GM21576 (cell line): Measurements from ENCODE around the gene SELENOO.

Source experiments
- ATAC-seq: cut with Tn5 transposase; IDR thresholded peaks from one replicate; pipeline ENCODE4 v1.9.1; 2021; ENCODE audit warnings: mild to moderate bottlenecking, moderate library complexity; ENCODE audit not compliant: unreplicated experiment

SELENOO gene

GRCh38 chr22:50171319-50171964, 29.4 kb upstream of the SELENOO start:
- no peak for ATAC-seq

- ATAC-seq = no peak
Measured at GRCh38 chr22:50171965-50172421, 28.8 kb upstream of the SELENOO start.

DNA sequence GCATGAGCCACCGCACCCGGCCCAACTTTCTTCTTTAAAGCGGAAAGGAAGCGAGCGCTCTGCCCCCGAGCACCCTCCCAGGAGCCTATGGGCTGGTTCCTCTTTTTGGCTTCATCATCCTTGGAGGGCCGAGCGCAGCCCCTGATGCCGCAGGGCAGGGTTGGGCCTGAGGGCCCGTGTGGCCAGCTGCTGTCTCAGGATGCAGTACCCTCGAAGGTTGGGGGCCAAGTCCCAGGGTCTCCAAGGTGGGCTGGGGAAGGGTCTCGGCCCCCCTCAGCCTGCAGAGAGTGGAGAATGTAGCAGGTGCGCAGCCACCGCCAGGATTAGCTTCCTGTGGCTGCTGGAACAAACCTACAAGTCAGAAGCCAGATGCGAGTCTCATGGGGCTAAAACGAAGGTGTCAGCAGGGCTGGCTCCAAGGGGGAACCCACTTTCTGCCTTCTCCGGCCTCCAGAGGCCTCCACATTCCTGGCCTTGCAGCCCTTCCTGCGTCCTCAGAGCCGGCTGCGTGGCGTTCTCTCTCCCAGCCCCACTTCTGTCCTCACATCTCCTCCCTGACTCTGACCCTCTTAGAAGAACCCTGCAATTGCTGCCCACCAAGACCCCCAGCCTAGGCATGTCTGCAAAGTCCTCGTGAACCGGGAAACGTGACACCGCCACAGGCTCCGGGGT, 27.4 kb upstream of the SELENOO start:
- ATAC-seq = no peak

DNA sequence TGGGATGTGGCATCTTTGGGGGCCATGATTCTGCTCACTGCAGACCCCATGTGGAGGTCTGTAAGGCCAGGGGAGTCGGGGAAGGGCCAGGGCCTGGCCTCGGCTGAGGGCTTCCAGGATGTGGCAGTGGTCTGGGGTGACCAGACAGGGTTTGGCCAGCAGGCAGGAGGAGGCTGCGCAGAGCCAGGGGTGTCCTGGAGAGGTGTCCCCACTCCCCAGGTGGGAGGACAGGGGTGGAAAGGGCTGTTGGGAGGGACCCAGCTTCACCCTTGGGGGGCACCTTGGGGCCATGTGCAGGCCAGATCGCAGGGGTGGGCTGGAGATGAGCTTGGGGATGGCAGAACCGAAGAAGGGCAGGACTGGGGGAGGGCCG, 26.8 kb upstream of the SELENOO start:
- ATAC-seq = no peak

- ATAC-seq = no peak
Measured at GRCh38 chr22:50174382-50175190, 26.2 kb upstream of the SELENOO start.

- ATAC-seq = no peak
Measured at GRCh38 chr22:50175191-50175461, 25.7 kb upstream of the SELENOO start.

- no peak for ATAC-seq
Measured at GRCh38 chr22:50175921-50176849, 24.6 kb upstream of the SELENOO start.

DNA sequence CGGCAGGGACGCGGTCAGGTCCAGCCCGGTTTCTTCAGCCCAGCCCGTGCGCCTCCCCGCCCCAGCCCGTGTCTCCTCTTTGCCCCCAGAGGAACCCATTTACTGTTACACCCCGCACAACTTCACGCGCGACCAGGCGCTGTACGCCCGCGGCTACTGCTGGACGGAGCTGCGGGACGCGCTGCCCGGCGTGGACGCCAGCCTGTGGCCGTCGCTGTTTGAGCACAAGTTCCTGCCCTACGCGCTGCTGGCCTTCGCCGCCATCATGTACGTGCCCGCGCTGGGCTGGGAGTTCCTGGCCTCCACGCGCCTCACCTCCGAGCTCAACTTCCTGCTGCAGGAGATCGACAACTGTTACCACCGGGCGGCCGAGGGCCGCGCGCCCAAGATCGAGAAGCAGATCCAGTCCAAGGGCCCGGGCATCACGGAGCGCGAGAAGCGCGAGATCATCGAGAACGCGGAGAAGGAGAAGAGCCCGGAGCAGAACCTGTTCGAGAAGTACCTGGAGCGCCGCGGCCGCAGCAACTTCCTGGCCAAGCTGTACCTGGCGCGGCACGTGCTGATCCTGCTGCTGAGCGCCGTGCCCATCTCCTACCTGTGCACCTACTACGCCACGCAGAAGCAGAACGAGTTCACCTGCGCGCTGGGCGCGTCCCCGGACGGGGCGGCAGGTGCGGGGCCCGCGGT, 23.8 kb upstream of the SELENOO start:
- ATAC-seq = no peak

DNA sequence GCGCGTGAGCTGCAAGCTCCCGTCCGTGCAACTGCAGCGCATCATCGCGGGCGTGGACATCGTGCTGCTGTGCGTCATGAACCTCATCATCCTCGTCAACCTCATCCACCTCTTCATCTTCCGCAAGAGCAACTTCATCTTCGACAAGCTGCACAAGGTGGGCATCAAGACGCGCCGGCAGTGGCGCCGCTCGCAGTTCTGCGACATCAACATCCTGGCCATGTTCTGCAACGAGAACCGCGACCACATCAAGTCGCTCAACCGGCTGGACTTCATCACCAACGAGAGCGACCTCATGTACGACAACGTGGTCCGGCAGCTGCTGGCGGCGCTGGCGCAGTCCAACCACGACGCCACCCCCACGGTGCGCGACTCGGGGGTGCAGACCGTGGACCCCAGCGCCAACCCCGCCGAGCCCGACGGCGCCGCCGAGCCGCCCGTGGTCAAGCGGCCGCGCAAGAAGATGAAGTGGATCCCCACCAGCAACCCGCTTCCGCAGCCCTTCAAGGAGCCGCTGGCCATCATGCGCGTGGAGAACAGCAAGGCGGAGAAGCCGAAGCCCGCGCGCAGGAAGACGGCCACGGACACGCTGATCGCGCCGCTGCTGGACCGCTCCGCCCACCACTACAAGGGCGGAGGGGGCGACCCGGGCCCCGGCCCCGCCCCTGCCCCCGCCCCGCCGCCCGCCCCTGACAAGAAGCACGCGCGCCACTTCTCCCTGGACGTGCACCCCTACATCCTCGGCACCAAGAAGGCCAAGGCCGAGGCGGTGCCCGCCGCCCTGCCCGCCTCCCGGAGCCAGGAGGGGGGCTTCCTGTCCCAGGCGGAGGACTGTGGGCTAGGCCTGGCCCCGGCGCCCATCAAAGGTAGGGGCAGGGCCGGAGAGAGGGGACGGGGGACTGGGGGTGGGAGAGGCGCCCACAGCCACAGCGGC, 23.0 kb upstream of the SELENOO start:
- ATAC-seq = no peak

DNA sequence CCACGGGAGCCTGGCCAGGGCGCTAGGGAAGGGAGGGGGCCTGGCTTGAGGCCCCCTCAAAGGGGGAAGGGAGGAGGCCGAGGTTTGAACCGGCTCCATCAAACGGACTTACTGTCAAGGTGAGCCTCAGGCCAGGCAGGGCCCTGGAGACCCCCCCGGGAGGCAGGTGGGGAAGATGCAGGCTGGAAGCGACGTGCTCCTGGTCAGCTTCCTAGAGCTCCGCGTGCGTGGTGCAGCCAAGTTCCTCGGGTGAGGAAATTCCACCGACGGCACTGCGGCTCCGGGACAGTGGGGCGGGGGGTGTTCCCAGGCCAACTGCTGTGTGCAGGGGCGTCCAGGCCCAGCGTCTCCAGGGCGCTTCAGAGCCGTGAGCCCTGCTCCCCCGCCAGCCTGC, 22.3 kb upstream of the SELENOO start:
- ATAC-seq = no peak

- no peak for ATAC-seq
Measured at GRCh38 chr22:50178871-50179869, 21.6 kb upstream of the SELENOO start.

DNA sequence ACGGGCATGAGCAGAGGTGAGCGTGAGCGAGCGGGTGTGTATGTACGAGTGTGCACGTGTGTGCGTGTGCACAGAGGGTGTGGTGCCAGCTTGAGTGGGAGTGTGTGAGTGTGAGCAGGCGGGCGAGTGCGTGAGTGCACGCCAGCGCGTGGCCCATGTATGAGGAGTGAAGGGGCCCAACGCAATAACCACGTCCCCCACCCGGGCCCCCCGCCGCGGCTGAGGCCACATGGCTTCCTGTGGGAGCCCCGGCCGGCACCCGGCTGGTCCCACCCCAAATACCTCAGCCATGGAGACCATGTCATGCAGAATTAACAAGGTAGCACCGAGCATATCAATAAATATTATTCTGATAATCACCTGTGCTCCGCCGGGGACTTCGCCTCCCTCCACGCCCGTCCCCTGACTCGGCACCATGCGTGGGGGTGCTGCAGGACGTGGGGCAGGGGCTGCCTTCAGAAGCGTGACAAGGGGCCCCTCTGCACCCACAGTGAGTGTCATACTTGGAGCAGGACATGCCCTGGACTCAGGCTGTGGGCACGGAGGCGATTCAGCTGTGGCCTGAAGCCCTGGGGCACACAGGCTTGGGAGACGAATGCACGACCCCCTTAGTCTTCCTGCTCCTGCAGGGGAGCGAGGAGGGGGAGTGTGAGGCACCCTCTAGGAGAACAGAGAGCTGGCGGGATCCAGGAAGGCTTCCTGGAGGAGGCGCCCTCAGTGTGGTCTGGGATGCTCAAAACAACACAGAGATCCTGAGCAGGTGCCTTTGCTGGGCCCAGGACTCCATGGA, 20.7 kb upstream of the SELENOO start:
- ATAC-seq = no peak

- no peak for ATAC-seq
Measured at GRCh38 chr22:50180727-50181521, 19.9 kb upstream of the SELENOO start.

DNA sequence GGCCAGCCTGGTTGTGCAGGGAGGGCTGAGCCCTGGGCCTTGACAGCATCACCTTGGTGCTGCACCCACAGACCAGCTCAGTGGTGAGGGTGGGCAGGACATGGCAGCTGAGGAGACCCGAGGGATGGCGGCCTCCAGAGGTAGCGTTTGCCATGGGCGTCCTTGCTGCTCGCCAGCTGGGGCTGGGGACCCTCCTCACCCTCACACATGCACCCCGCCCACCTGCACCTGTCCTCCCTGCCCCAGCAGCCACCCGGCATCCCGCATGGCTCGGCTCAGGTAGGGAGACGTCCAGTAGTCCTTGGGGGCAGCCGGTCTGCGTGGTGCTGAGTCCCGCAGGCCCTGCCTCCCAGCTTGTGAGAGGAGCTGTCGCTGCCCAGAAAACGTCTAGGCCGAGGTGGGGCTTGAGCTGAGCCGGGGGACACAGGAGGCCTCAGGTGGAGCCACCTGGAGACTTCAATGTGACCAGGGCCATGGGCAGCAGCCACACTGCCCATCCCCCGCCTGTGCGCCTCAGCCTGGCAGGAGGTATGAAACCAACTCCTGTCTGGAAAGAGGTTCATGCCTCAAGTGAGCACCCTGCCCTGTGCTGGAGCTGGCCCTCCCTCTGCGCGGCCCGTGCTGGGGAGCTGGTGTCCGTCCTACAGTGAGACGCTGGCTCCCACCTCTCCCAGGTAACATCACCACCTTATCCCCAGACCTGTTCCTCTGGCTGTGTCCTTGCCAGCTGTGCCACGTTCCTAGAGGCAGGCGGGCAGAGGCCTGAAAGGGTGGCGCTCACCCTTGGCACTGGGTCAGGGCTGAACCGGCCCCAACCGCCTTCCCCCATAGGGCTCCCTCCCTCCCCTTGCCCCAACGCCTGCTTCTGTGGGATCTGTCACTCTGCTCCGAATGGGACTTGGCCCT, 18.4 kb upstream of the SELENOO start:
- no peak for ATAC-seq

DNA sequence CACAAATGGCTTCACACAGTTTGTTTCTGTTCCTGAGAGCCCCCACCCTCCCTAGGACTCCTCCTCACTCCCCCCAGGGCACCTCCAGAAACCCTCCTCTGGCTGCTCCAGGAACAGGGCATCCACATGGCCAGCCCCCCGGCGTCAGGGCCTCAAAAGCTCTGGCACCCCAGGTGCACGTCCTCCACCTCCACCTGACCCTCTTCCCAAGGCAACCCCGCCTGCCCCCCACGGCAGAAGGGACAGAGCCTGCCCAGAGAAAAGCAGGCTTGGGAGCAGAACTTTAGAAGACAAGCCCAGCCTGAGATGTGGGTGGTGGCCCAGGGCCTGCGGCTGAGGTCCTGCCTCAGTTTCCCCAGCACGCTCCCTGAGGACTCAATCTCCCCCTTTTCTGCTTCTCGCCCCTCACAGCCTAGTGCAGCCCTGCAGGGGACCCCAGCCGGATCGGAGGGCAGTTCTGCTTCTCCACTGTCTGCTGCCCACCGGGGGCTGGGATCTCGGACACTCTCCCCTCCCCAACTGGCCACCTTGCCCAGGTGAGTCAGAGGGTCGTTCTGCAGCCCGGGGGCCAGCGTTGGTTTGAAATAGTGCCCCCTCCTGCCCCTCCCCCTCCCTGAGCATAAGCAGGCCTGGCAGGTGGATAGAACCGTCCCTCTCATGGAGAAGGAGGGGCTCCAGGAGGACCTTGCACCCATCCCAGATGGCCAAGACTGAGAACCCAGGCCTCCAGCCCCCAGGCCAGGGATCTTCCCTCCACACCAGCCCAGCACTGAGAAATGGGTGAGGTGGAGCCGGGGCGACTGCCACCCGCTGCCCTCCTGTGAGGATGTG, 17.5 kb upstream of the SELENOO start:
- no peak for ATAC-seq
